GM19351 (cell line): ENCODE measurements around the gene LCNL1.
A peak's percentile ranks its signal among the peaks of the same experiment; 100 is the strongest.
"Not testable (repeated sequence)": the region's sequence is repeated elsewhere in the genome, so short reads cannot be mapped to it uniquely, and the experiment has no call there.

Source experiments
- ATAC-seq: cut with Tn5 transposase; IDR thresholded peaks from one replicate; pipeline ENCODE4 v1.9.1; 2021; ENCODE audit warnings: mild to moderate bottlenecking, moderate library complexity; ENCODE audit not compliant: unreplicated experiment

Gene LCNL1

DNA sequence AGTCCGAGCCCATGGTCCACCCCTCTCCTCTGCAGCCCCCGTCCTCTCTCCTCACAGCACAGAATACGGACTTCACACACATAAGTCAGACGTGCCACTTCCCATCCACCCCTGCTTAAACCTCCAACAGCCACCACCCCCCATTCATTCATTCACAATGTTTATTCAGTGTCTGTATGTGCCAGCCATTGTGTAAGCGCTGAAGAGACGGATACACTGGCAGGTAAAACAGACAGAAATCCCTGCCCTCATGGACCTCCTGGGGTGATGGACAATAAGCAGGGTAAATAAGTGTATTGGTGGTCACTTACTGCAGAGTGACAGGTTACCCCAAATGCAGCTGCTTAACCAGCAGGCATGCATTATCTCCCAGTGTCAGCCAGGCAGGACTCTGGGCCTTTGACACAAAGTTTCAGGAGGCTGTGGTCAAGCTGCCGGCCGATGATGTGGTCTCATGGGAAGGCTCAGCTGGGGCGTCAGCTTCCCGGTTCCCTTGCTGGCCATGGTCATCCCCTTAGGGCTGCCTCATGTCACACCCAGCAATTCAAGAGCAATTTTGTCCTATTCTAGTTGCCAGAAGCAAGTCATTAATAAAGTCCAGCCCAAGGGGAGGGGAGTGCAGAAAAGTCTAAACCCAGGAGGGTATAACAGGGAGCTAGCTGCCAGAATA is 7.6 kb downstream of the LCNL1 start:
- ATAC-seq = no peak

DNA sequence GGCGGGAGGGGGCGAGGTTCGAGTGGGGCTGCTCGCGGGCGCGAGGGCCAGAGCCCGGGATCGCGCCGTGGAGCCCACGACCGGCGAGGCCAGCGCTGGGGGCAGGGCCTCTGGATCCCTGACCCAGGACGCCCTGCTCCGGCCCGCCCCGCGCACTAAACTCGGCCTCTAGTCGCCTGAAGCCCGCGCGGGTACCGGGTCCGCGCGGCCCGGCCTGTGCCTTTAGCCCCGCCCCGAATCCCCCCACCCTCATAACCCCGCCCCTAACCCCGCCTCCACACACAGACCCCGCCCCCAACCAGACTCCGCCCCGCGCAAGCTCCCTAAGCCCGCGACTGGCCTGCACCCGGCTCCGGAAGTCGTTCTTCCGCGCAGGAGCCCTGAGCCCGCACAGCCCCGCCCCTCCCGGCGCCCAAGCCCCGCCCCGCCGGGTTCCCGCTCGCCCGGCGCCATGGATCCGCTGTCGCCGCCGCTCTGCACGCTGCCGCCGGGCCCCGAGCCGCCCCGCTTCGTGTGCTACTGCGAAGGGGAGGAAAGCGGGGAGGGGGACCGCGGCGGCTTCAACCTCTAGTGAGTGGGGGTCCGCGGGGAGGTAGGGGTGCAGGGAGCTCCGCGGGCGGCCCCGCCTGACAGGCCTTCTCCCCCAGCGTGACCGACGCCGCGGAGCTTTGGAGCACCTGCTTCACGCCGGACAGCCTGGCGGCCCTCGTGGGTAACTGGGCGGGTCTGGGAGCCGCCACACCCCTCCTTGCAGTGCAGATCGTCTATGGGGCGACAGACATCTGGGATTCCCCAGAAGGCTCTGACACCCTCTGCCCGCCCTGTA is 9.4 kb downstream of the LCNL1 start, which contains the start of gene PAXX:
PAXX (plus strand) TSS at position 430 of the 826 bp plus-strand sequence; CDS start at position 452, 22 bp downstream.
- ATAC-seq = peak; percentile 85

DNA sequence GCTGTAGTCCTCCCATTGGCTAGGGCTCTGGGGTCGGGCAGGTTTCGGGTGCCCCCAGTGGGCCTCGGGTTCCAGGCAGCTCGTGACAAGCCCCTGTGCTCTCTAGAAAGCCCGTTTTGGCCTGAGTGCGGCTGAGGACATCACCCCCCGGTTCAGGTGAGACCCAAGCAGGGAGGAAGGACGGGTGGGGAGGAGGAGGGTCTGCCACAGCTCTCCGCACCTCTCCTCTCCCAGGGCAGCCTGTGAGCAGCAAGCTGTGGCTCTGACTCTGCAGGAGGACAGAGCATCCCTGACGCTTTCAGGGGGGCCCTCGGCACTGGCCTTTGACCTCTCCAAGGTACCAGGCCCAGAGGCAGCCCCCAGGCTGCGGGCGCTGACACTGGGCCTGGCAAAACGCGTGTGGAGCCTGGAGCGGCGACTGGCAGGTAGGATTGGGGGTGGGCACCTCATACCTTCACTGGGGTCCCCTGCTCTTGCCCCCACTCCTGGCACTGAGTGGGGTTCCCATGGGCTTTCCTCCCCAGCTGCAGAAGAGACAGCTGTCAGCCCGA is 10.1 kb downstream of the LCNL1 start:
- no peak for ATAC-seq

DNA sequence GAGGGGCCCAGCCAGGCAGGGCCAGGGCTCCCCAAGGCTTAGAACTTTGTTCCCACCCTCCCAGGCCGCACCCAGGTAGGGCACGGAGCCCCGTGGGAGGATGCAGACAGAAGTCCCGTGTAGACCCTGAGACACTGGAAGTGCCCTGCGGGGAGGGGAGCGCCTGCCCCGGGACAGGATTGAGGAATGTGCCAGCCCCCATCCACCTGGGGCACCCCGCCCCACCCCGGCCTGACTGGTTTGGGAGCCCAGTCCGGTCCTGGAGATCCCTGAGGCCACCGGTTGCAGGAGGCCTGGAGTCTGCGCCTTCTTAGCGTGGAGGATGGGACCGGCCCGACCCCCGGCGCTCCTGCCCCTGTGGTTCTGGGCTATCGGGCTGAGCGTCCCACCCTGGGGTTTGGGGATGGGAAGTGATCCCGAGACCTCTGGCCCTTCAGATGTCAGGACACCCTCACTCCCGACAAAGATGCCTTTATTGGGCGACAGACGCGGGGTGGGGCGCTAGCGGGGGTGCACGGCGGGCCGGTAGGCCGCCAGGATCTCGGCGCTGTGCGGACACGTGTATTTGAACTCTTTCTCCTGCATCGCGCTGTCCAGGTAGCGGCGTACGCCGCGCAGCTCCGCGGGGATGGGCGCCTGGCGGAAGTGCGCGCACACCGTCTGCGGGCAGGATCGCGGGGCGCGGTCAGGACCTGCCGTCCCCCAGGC is 11.5 kb downstream of the LCNL1 start:
- no peak for ATAC-seq

DNA sequence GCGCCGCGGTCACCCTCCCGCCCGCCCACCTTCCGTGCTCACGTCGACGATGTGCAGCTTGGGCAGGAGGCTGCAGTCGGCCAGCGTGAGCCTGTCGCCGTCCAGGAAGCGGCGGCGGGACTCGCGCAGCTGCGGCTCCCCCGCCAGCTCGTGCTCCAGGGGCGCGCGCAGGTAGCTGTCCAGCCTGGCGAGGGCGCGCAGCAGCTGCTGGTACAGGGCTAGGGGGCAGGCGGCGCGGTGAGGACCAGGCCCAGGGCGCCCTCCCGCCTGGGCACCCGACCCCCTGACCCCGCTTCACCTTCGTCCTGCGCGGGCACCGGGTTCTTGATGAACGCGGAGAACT is 12.1 kb downstream of the LCNL1 start:
- ATAC-seq = no peak

DNA sequence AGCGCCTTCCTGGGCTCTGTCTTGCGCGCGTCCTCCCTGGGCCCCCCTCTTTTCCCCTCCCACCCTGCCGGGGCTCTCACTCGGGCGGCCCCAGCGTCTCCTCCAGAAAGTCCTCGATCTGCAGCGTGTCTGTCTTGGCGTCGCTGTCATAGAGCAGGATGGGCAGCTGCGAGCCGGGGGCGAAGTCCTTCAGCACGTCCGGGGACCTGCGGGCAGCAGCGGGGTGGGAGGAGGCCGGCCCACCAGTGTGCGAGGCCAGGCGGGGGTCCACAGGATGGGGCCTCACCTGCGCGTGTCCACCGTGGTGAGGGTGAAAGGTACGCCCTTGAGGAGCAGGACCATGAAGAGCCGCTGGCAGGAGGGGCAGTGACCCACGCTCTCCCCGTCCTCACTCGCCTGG is 12.6 kb downstream of the LCNL1 start:
- no peak for ATAC-seq

DNA sequence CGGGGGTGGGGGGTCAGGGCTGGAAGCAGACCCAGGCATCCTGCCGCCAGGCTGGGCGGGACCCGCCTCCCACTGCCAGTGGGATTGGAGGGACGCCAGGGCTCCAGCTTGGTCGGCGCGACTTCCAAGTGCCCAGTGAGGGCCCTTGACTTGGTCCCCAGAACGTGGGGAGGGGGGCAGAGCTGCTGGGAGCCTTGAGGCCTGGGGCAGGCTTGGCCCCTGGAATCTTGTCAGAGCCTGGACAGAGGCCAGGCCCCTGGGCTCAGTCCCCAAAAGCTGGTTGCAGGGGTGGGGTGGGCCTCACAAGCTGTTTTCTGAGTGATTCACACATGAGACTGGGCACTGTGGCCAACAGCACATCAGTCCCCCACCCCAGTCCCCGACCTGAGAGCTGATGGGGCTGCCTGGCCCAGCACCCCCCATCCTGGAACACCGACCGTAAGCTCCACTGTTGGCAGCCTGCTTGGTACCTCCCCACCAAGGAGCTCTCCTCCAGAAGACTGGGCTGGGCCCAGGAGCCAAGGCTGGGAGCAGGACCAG is 13.0 kb downstream of the LCNL1 start:
- no peak for ATAC-seq

DNA sequence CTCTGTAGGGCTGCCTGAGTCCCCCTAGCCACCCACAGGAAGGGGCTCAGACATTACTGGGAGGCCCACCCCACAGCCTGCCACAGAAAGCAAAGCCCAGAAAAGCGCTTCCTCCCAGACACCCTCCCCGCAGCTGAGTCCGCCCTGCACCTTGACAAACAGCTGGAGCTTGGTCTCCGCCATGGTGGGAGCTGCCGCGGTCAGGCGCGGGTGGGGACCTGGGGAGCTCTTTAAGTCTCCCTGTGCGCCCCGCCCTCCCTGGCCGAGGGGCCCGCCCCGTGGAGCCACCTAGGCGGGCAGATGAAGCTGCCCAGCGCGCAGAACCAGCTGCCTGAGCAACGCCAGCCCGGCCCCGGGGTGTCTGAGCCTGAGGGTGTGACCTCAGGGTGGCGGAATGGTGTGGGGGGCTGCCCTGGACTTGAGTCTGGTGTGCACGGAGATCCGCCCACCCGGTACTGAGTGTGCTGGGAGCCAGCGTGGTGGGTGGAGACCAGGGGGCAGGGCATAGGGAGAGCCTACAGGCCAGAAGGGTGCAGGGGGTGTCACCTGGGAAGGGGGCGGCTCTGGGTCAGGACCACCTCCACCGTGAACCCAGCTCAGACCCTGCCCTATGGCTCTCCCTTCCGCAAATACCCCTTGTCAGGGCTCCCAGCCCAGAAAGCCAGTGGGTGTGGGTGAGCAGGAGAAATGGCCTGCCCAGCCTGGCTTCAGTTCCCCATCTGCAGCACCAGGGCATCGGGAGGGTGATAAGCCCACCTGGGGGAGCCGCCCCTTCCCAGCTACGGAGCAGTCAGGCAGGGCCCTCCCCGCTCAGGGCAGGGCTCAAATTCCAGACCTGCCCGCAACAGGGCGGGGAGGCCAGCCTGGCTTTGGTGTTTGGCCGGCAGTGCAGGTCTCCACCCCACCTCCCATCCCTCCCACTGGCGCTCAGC is 13.8 kb downstream of the LCNL1 start, which contains the start of gene CLIC3:
CLIC3 (minus strand) TSS at position 208 of the 932 bp plus-strand sequence; CDS start at position 183, 25 bp downstream.
- ATAC-seq = no peak

DNA sequence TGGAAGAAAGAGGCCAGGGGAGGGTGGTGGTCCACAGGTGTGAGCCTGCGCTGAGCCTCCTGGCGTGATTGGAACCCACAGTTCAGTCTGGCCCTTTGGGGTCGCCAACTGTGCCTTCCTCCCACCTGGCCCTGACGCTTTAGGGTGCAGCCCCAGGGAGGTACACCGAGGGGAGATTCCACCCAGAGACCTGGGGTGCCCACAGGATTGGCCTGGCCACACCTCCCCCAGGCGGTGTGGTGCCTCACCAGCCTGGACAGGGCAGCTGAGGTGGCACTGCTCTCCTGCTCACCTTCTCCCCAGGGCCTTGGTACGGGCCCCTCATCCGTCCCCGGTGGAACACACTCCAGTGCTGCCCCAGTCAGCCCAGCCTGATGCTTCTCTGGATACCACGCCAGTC is 14.6 kb downstream of the LCNL1 start:
- no peak for ATAC-seq

DNA sequence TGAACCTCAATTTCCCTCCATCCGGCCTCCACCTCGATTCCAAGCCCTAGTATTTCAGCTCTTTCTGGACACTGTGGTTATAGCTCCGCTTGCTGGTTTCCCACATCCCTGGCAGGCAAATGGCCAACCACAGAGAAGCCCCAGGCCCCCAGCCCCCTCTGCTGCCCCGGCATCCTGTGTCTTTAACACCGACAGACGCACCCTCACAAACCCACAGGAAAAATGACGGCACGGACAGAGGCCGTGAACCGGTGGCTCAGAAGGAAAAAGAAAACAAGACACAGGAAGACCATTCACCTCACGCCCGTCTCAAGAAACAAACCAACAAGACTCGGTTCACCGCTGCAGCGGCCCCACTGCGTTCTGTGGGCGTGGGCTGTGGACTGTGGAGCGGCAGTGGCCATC is 15.0 kb downstream of the LCNL1 start:
- no peak for ATAC-seq

DNA sequence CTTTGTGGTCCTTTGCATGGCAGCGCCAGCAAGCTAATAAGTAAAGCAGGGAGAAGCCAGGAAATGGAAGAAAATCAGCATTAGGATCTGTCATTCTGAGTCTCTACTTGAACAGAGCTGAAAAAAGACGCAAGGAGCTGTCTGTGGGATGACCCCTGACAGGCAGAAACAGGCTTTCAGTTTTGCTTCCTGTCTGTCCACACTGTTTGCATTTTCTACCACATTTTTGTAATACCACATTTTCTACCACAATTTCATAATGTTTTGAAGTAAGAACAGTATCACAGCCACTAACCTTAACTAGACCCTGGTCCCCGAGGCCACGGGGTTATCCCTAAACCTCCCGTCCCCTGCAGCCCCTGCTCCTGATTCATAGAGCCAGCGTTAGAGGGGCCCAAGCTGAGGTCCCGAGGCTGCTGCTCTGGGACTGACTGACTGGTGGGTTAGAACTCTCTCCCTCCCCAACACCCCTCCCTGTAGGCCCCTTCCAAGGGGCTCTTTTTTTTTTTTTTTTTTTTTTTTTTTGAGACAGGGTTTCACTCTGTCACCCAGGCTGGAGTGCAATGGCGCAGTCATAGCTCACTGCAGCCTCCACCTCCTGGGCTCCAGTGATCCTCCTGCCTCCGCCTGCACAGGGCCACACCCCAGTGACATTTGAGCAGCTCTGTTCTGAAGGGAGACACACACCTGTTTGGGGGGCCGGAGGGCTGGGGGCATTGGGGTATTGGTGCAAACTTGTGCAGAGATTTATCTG is 17.6 kb downstream of the LCNL1 start:
- ATAC-seq = peak; percentile 71

DNA sequence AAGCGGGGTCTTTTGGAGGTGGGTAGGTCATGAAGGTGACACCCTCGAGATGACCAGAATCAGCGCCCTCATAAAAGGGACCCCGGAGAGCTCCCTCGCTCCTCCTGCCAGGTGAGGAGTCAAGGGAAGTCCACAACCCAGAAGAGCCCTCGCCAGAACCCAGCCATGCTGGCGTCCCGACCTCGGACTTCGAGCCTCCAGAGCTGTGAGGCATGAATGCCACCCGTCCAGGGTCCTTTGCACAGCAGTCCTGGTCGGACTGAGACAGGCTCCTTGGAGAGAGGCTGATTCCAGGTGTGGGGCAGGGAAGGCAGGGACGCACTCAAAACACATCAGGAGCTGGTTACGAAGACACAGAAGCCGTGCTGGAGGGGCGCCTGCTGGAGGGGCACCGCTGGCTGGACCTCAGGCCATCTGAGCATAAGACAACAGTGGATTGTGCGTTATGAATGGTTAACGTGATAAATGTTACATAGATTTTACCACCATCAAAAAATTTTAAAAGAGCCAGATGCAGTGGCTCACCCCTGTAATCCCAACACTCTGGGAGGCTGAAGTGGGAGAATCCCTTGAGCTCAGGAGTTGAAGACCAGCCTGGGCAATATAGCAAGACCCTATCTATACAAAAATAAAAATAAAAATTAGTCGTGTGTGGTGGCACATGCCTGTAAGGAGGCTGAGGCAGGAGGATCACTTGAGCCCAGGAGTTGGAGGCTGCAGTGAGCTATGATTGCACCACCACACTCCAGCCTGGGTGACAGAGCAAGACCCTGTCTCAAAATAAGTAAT is 19.3 kb downstream of the LCNL1 start:
- ATAC-seq = no peak

DNA sequence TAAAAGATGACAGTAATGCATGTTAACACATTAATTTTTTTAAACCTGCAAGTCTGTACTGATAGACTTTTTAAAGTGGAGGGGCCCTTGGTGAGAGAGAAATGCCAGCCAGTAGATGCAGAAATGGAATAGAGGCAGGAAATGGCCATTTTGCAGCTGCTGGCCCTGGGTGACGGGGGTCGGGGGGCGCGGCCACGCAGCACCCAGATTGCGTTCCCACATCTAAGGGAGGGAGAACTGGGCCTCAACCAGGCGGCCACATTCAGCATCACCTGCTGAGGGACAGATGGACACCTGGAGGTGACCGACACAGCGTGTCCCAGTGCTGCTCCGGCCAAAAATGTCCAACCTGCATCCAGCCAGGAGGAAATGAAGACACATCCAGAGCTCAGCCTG is 19.9 kb downstream of the LCNL1 start:
- ATAC-seq = no peak

DNA sequence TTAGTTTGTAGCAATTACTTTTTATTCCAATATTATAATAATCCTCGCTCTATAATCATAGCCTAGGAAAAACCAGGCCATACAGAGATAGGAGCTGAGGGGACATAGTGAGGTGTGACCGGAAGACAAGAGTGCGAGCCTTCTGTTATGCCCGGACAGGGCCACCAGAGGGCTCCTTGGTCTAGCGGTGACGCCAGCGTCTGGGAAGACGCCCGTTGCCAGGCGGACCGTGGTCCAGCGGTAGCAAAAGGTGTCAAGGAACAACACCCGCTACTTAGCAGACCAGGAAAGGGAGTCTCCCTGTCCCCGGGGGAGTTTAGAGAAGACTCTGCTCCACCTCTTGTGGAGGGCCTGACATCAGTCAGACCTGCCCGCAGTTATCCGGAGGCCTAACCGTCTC is 21.5 kb downstream of the LCNL1 start:
- ATAC-seq = not testable (repeated sequence)

DNA sequence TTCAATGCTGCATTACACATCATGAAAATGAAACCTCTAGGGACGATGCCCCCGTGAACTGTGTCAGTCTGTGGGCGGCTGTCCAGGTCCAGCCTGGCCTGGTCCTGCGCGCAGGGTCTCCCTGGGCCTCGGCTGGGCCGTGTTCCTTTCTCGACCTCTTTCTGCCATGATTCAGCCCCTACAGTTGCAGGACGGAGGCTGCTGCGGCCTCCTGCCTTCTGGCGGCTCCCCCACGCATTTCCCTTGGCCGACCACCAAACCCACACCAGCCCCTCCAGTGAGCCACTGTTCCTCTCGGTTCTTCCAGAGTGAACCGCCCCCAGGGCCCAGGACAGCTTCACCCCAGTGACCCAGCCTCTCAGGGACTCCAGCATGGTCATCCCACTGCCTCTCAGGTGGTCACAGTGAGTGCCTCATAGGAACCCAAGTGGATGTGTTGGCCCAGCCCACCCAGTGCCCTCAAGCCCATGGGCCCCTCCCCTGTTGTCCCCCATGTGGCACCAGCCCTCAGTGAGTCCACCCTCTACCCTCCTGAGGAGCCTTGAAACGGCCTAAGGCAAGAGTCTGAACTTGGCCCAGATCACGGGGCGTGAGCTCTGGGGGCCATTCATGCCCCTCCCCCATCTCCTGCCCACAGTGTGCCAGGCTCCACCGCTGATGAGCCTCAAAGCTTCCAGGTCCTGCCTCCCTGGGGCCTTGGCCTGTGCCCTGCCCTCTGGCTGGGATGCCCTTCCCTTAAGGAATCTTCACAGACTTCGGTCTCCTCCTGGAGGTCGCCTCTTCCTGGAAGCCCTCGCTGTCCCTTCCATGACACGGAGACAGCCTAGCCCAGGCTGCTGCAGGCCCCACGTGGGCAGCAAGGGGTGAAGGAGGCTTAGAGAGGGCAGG is 23.6 kb downstream of the LCNL1 start:
- ATAC-seq = no peak

DNA sequence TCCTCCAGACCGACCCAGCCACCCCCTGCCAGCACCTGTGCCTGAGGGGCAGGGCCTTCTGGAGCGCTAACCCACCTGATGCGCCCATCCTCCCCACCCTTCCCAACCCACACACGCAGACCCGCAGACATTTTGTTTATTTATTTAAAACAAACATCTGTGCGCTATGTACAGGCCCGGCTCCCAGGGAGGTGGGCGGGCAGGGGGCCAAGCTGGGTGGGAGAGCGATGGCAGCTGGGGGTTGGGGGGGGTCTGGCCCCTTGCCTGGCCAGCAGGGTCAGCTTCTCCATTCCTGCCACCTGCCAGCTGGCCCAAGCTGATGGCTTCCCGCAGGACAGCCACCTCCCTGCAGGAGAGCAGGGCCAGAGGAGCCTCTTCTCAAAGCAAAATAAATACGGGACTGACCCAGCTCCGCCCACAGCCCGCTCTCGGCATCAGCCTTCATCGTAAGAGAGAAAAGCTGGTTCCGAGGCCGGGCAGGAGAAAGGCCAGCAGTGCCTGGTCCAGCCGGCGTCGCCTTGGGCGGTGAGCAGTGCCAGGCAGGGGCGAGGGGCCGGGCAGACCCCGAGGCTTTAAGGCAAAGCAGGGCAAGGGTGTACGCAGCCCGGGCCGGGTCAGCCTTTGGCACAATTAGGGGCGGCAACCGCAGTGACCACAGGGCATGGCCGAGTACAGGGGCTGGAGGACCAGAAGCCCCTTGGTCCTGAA is 24.5 kb downstream of the LCNL1 start:
- no peak for ATAC-seq

DNA sequence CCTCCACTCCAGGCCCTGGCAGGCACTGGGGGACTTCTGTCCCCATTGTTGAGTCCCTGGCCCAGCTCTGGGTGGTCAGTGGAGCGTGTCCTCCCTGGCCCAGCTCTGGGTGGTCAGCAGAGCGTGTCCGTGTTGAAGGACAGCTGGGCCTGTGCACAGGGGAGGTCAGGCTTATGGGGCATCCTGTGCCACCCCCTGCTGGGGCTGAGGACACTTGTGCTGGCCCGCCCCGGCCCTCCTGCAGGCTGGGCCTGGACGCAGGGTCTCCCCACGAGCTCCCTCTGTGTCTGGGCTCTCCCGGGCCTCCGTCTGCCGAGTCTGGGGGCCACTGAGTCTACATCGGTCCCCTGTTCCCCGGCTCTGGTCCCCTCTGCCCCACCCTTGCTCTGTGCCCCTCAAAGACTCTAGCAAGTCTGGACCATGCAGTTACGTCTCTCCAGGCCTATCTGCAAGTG is 25.1 kb downstream of the LCNL1 start:
- no peak for ATAC-seq
